ENCODE results near the gene GPRC5D.

GPRC5D gene

DNA sequence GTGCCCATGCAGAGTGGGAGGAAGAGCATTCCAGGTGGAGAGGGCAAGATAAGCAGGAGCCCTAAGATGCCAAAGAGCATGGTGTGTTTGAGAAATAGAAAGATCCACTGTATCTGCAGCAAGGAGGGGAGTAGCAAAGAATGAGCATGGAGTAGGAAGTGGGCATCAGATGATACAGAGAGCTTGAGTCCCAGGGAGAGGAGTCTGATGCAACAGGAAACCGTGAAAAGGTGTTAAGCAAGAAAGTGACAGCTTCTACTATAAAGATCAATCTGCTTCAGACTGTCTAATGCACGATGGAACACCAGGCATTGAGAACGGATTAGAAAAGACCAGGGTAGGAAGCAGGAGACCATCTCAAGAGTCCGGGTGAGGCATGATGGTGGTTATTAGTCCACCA, 12.3 kb upstream of the GPRC5D start:
- Histone ChIP-seq H3K36me3 (no peaks in the 10 kb centered on the region), H3K4me3 (ENCODE audit: low read depth, low read length) (no peak overlapping the region), H3K9me3 (no peaks in the 10 kb centered on the region), H3K4me1 (no peaks in the 10 kb centered on the region), H3K27me3 (peaks cover 11% of the 10 kb centered on the region)
- no peak for DNase-seq
- TF ChIP-seq, protein P1, sequence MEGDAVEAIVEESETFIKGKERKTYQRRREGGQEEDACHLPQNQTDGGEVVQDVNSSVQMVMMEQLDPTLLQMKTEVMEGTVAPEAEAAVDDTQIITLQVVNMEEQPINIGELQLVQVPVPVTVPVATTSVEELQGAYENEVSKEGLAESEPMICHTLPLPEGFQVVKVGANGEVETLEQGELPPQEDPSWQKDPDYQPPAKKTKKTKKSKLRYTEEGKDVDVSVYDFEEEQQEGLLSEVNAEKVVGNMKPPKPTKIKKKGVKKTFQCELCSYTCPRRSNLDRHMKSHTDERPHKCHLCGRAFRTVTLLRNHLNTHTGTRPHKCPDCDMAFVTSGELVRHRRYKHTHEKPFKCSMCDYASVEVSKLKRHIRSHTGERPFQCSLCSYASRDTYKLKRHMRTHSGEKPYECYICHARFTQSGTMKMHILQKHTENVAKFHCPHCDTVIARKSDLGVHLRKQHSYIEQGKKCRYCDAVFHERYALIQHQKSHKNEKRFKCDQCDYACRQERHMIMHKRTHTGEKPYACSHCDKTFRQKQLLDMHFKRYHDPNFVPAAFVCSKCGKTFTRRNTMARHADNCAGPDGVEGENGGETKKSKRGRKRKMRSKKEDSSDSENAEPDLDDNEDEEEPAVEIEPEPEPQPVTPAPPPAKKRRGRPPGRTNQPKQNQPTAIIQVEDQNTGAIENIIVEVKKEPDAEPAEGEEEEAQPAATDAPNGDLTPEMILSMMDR (IDR thresholded peaks at IDR 0.05; ENCODE audit: low read depth, low read length): no peak

DNA sequence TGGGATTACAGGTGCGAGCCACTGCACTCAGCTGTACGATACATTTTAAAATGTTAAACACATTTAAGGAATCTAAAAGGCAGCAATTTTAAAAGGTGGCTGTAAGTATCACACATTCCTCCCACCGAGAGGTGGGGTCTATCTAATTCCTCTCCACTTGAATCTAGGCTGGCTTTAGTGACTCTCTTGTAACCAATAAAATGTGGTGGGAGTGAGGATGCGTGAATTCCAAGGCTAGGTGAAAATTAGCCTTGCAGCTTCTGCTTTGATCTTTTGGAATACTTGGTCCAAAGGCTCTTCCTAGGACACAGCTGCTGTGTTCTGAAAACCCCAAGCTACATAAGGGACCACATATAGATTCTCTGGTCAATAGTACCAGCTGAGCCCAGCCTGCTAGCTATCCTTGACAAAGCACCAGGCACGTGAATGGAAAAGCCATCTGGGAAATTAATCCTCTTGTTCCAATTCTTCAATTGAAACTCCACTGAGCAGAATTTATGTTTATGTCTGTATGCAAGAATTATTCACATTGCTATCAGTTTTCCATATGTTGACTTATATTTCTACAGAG, 8.8 kb upstream of the GPRC5D start:
- no peak for DNase-seq
- Histone ChIP-seq H3K4me1 (no peaks in the 10 kb centered on the region), H3K36me3 (no peaks in the 10 kb centered on the region), H3K9me3 (no peaks in the 10 kb centered on the region), H3K27me3 (peaks cover 6% of the 10 kb centered on the region), H3K4me3 (ENCODE audit: low read depth, low read length) (no peak overlapping the region)
- TF ChIP-seq, protein P1 (IDR thresholded peaks at IDR 0.05; ENCODE audit: low read depth, low read length): no peak

DNA sequence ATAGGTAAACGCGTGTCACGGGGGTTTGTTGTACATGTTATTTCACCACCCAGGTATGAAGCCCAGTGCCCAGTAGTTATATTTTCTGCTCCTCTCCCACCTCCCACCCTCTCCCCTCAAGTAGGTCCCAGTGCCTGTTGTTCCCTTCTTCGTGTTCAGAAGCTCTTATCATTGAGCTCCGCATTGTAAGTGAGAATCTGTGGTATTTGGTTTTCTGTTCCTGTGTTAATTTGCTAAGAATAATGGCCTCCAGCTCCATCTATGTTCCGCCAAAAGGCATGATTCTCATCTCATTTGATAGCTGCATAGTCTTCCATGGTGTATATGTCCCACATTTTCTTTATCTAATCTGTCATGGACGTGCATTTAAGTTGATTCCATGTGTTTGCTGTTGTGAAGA, 6.9 kb upstream of the GPRC5D start:
- Histone ChIP-seq H3K9me3 (no peaks in the 10 kb centered on the region), H3K4me3 (ENCODE audit: low read depth, low read length) (no peak overlapping the region), H3K4me1 (no peaks in the 10 kb centered on the region), H3K27me3 (no peaks in the 10 kb centered on the region), H3K36me3 (no peaks in the 10 kb centered on the region)
- no peak for DNase-seq
- TF ChIP-seq, protein P1 (IDR thresholded peaks at IDR 0.05; ENCODE audit: low read depth, low read length): no peak

DNA sequence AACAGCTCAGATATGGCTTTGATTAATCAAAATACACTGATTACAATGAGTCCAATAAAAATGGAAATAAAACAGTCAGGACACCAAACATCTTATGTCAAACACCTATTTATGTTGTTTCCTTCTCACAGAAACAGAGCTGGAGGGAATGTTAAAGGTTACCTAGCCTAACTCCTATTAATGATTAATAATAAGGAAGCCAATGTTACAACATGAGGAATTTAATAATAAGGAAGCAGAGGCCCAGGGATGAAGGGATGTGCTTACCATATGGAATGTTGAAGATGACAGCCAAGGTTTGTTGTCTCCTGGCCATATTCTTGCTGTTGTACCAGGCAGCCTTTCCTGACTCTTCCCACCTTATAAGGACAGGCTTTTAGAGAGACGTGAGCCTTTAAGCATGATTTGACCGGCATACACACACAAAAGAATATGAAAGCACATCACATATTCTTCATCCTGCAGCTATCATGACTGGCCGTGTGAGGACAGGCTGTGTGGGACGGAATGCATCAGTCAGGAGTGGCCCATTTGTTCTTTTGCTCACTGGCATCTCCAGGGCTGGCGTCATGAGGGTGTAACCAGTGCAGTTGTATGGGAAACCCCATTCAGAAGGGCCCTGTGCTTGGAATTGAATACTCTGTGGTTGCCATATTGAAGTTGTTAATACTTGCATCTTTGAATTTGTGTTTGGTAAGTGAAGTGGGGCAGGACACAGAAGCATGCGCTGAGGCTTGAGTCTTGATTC, 3.1 kb upstream of the GPRC5D start:
- DNase-seq: no peak
- TF ChIP-seq, protein P1 (IDR thresholded peaks at IDR 0.05; ENCODE audit: low read depth, low read length): no peak
- Histone ChIP-seq H3K9me3 (no peaks in the 10 kb centered on the region), H3K27me3 (no peaks in the 10 kb centered on the region), H3K4me1 (no peaks in the 10 kb centered on the region), H3K36me3 (no peaks in the 10 kb centered on the region), H3K4me3 (ENCODE audit: low read depth, low read length) (no peak overlapping the region)

DNA sequence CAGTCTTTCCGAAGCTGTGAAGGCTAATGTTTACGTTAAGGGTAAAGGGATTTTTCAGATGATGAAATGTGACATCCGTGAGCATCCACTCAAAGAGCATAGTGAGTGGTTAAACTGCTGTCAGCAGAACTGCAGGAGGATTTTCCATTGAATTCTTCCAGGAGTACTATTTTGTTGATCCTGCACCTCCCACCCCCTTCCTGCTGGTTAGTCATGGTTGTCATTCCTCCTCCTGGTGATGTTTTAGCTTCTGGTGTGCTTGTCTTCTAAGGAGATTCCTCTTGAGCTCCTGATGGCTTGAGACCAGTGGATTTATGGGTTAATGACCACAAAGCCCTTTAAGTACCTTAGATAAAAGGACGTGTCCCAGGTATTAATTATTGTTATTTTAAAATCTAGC, 2.4 kb upstream of the GPRC5D start:
- H3K27me3 ChIP-seq: no peaks in the 10 kb centered on the region
- no peaks in the 10 kb centered on the region for H3K36me3 ChIP-seq
- H3K4me1 ChIP-seq: no peaks in the 10 kb centered on the region
- DNase-seq: no peak
- no peaks in the 10 kb centered on the region for H3K9me3 ChIP-seq
- TF ChIP-seq, protein P1 (IDR thresholded peaks at IDR 0.05; ENCODE audit: low read depth, low read length): no peak
- H3K4me3 ChIP-seq (ENCODE audit: low read depth, low read length): no peak overlapping the region

DNA sequence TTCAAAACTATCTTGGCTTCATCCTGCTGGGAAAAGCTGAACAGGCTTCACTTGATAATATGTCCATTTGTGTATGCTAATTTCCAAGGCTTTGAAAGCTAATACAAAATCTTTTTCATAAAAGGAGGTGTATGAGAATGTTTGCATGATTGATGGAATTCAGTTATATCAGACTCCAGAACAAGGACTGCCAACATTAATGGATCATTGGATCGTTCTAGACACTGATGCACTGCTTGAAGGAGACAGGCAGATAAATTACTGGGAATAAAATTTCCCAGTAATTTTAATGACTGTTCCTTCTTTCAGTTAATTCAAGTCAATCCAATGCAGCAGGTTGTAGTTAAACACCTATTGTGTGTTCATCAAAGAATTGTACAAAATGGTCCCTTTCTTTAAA, 466 bp downstream of the GPRC5D start:
- no peaks in the 10 kb centered on the region for H3K4me1 ChIP-seq
- 0 out of 2 replicates have a peak, but pooled peaks cover 3% of the 10 kb centered on the region for H3K27me3 ChIP-seq
- no peak overlapping the region for H3K4me3 ChIP-seq (ENCODE audit: low read depth, low read length)
- DNase-seq: no peak
- no peaks in the 10 kb centered on the region for H3K36me3 ChIP-seq
- no peaks in the 10 kb centered on the region for H3K9me3 ChIP-seq
- TF ChIP-seq, protein P1 (IDR thresholded peaks at IDR 0.05; ENCODE audit: low read depth, low read length): no peak

Measured in BE2C (cell line).